SK-N-MC (cell line): ENCODE measurements around the gene BCAS3.

Source experiments
- FOXP2 ChIP-seq: optimal IDR thresholded peaks from 2 replicates; pipeline ENCODE3; 2011; ENCODE audit warnings: mild to moderate bottlenecking, moderate library complexity; ENCODE audit not compliant: insufficient read depth; ENCODE audit errors: extremely low read length, control extremely low read depth
- POLR2AphosphoS5 ChIP-seq: IDR thresholded peaks from 2 replicates; pipeline ENCODE4 v1.6.1; 2012; ENCODE audit warnings: mild to moderate bottlenecking, low read depth, low read length, borderline replicate concordance

- no peak for TF ChIP-seq FOXP2
- no peak for TF ChIP-seq POLR2AphosphoS5
These were observed 500.6 kb downstream of the BCAS3 start for GRCh38 chr17:61178284-61178683.
